ENCODE measurements around the gene BST1.

Gene BST1

GRCh38 chr4:15704129-15704528 is 1.3 kb downstream of the BST1 start:
- H3K27ac ChIP-seq (ENCODE audit: insufficient read depth in 1 of 2, low read depth in 1 of 2, low read length in 2 of 2, poor library complexity in 1 of 2, severe bottlenecking in 2 of 2) = no peak overlapping the region
- POLR2A ChIA-PET = interaction anchor here (0.7 kb wide), 1 partner anchor 95 kb away, joined by 3 read pairs; no protein-coding TSS in a partner anchor
- H3K4me3 ChIP-seq (ENCODE audit: control insufficient read depth in 1 of 7, extremely low read depth in 1 of 7, insufficient read depth in 4 of 7, low read depth in 2 of 7, low read length in 6 of 7) = no peak overlapping the region
- no peaks in the 10 kb centered on the region for H3K27me3 ChIP-seq (replicated peaks in 2 of 5; ENCODE audit: control insufficient read depth in 4 of 5, insufficient read depth in 5 of 5, low read length in 4 of 5)
- peaks cover 0 to 4% (median 0%) of the 10 kb centered on the region in 5 experiments for H3K9me3 ChIP-seq (ENCODE audit: control extremely low read depth in 1 of 5, control insufficient read depth in 4 of 5, insufficient read depth in 2 of 5, low read depth in 1 of 5, low read length in 4 of 5)
- CTCF ChIA-PET = no interaction called here
- peak; percentile 21 to 64 (median 42) for DNase-seq
- H3K36me3 ChIP-seq (ENCODE audit: control insufficient read depth in 4 of 4, insufficient read depth in 4 of 4, low read length in 3 of 4) = peaks cover 0 to 2% (median under 1%) of the 10 kb centered on the region in 4 experiments
- peaks cover 7 to 10% (median 10%) of the 10 kb centered on the region in 4 experiments for H3K4me1 ChIP-seq (ENCODE audit: control extremely low read depth in 1 of 4, control insufficient read depth in 4 of 4, insufficient read depth in 4 of 4, low read length in 3 of 4)

- H3K4me3 ChIP-seq (ENCODE audit: control insufficient read depth in 1 of 7, extremely low read depth in 1 of 7, insufficient read depth in 4 of 7, low read depth in 2 of 7, low read length in 6 of 7) = no peak overlapping the region
- H3K27me3 ChIP-seq (replicated peaks in 2 of 5; ENCODE audit: control insufficient read depth in 4 of 5, insufficient read depth in 5 of 5, low read length in 4 of 5) = no peaks in the 10 kb centered on the region
- ChIA-PET POLR2A (no interaction called here), CTCF (no interaction called here)
- no peak for DNase-seq
- H3K9me3 ChIP-seq (ENCODE audit: control extremely low read depth in 1 of 5, control insufficient read depth in 4 of 5, insufficient read depth in 2 of 5, low read depth in 1 of 5, low read length in 4 of 5) = no peaks in the 10 kb centered on the region
- WGBS (ENCODE audit: insufficient coverage) = 60% methylated on average over 1 of the region's 3 CpGs
- H3K27ac ChIP-seq (ENCODE audit: insufficient read depth in 1 of 2, low read depth in 1 of 2, low read length in 2 of 2, poor library complexity in 1 of 2, severe bottlenecking in 2 of 2) = no peak overlapping the region
- peaks cover 7 to 9% (median 9%) of the 10 kb centered on the region in 4 experiments for H3K4me1 ChIP-seq (ENCODE audit: control extremely low read depth in 1 of 4, control insufficient read depth in 4 of 4, insufficient read depth in 4 of 4, low read length in 3 of 4)
- peaks cover 0 to 2% (median under 1%) of the 10 kb centered on the region in 4 experiments for H3K36me3 ChIP-seq (ENCODE audit: control insufficient read depth in 4 of 4, insufficient read depth in 4 of 4, low read length in 3 of 4)
These were observed 3.9 kb downstream of the BST1 start for GRCh38 chr4:15706646-15707362.

GRCh38 chr4:15707363-15707715 is 4.5 kb downstream of the BST1 start:
- no peak for DNase-seq
- Histone ChIP-seq H3K4me1 (ENCODE audit: control extremely low read depth in 1 of 4, control insufficient read depth in 4 of 4, insufficient read depth in 4 of 4, low read length in 3 of 4) (peaks cover 3 to 6% (median 4%) of the 10 kb centered on the region in 4 experiments), H3K9me3 (ENCODE audit: control extremely low read depth in 1 of 5, control insufficient read depth in 4 of 5, insufficient read depth in 2 of 5, low read depth in 1 of 5, low read length in 4 of 5) (no peaks in the 10 kb centered on the region), H3K36me3 (ENCODE audit: control insufficient read depth in 4 of 4, insufficient read depth in 4 of 4, low read length in 3 of 4) (peaks cover 0 to 2% (median under 1%) of the 10 kb centered on the region in 4 experiments), H3K27ac (ENCODE audit: insufficient read depth in 1 of 2, low read depth in 1 of 2, low read length in 2 of 2, poor library complexity in 1 of 2, severe bottlenecking in 2 of 2) (no peak overlapping the region), H3K27me3 (replicated peaks in 2 of 5; ENCODE audit: control insufficient read depth in 4 of 5, insufficient read depth in 5 of 5, low read length in 4 of 5) (no peaks in the 10 kb centered on the region), H3K4me3 (ENCODE audit: control insufficient read depth in 1 of 7, extremely low read depth in 1 of 7, insufficient read depth in 4 of 7, low read depth in 2 of 7, low read length in 6 of 7) (no peak overlapping the region)
- CTCF ChIA-PET = interaction anchor here (0.6 kb wide), 1 partner anchor 285 kb away, joined by 3 read pairs; no protein-coding TSS in a partner anchor
- POLR2A ChIA-PET = interaction anchor here (0.6 kb wide), 1 partner anchor 424 kb away, joined by 11 read pairs; no protein-coding TSS in a partner anchor
- 99% methylated on average over 5 of the region's 7 CpGs for WGBS (ENCODE audit: insufficient coverage)

- H3K36me3 ChIP-seq (ENCODE audit: control insufficient read depth in 4 of 4, insufficient read depth in 4 of 4, low read length in 3 of 4) = peaks cover 0 to 10% (median 3%) of the 10 kb centered on the region in 4 experiments
- ChIA-PET CTCF (interaction anchor here (0.6 to 1.6 kb wide), 4 partner anchors 18 to 94 kb away, joined by 3 read pairs; no protein-coding TSS in a partner anchor), POLR2A (interaction anchor here (0.7 kb wide), 1 partner anchor 9 kb away, joined by 3 read pairs; the partner anchor contains the start of gene BST1)
- no CpG with 5 or more reads among the region's 2 CpGs for WGBS (ENCODE audit: insufficient coverage)
- no peaks in the 10 kb centered on the region for H3K4me1 ChIP-seq (ENCODE audit: control extremely low read depth in 1 of 4, control insufficient read depth in 4 of 4, insufficient read depth in 4 of 4, low read length in 3 of 4)
- no peaks in the 10 kb centered on the region for H3K9me3 ChIP-seq (ENCODE audit: control extremely low read depth in 1 of 5, control insufficient read depth in 4 of 5, insufficient read depth in 2 of 5, low read depth in 1 of 5, low read length in 4 of 5)
- no peak overlapping the region for H3K4me3 ChIP-seq (ENCODE audit: control insufficient read depth in 1 of 7, extremely low read depth in 1 of 7, insufficient read depth in 4 of 7, low read depth in 2 of 7, low read length in 6 of 7)
- H3K27me3 ChIP-seq (replicated peaks in 2 of 5; ENCODE audit: control insufficient read depth in 4 of 5, insufficient read depth in 5 of 5, low read length in 4 of 5) = no peaks in the 10 kb centered on the region
- no peak for DNase-seq
- H3K27ac ChIP-seq (ENCODE audit: insufficient read depth in 1 of 2, low read depth in 1 of 2, low read length in 2 of 2, poor library complexity in 1 of 2, severe bottlenecking in 2 of 2) = no peak overlapping the region
These were observed 8.9 kb downstream of the BST1 start for GRCh38 chr4:15711762-15712161.

GRCh38 chr4:15712214-15712613 is 9.3 kb downstream of the BST1 start:
- peaks cover 0 to 10% (median 3%) of the 10 kb centered on the region in 4 experiments for H3K36me3 ChIP-seq (ENCODE audit: control insufficient read depth in 4 of 4, insufficient read depth in 4 of 4, low read length in 3 of 4)
- no peaks in the 10 kb centered on the region for H3K9me3 ChIP-seq (ENCODE audit: control extremely low read depth in 1 of 5, control insufficient read depth in 4 of 5, insufficient read depth in 2 of 5, low read depth in 1 of 5, low read length in 4 of 5)
- POLR2A ChIA-PET = interaction anchor here (0.7 kb wide), 1 partner anchor 9 kb away, joined by 3 read pairs; the partner anchor contains the start of gene BST1
- no peaks in the 10 kb centered on the region for H3K27me3 ChIP-seq (replicated peaks in 2 of 5; ENCODE audit: control insufficient read depth in 4 of 5, insufficient read depth in 5 of 5, low read length in 4 of 5)
- DNase-seq = no peak
- no peak overlapping the region for H3K27ac ChIP-seq (ENCODE audit: insufficient read depth in 1 of 2, low read depth in 1 of 2, low read length in 2 of 2, poor library complexity in 1 of 2, severe bottlenecking in 2 of 2)
- no peaks in the 10 kb centered on the region for H3K4me1 ChIP-seq (ENCODE audit: control extremely low read depth in 1 of 4, control insufficient read depth in 4 of 4, insufficient read depth in 4 of 4, low read length in 3 of 4)
- CTCF ChIA-PET = interaction anchor here (0.6 to 1.6 kb wide), 4 partner anchors 18 to 93 kb away, joined by 3 read pairs; no protein-coding TSS in a partner anchor
- WGBS (ENCODE audit: insufficient coverage) = no CpG with 5 or more reads among the region's 1 CpG
- H3K4me3 ChIP-seq (ENCODE audit: control insufficient read depth in 1 of 7, extremely low read depth in 1 of 7, insufficient read depth in 4 of 7, low read depth in 2 of 7, low read length in 6 of 7) = no peak overlapping the region

GRCh38 chr4:15714141-15714540 is 11.3 kb downstream of the BST1 start:
- no peaks in the 10 kb centered on the region for H3K27me3 ChIP-seq (replicated peaks in 2 of 5; ENCODE audit: control insufficient read depth in 4 of 5, insufficient read depth in 5 of 5, low read length in 4 of 5)
- no peak for DNase-seq
- CTCF ChIA-PET = no interaction called here
- no peak overlapping the region for H3K27ac ChIP-seq (ENCODE audit: insufficient read depth in 1 of 2, low read depth in 1 of 2, low read length in 2 of 2, poor library complexity in 1 of 2, severe bottlenecking in 2 of 2)
- peaks cover 0 to 12% (median 3%) of the 10 kb centered on the region in 4 experiments for H3K36me3 ChIP-seq (ENCODE audit: control insufficient read depth in 4 of 4, insufficient read depth in 4 of 4, low read length in 3 of 4)
- H3K4me3 ChIP-seq (ENCODE audit: control insufficient read depth in 1 of 7, extremely low read depth in 1 of 7, insufficient read depth in 4 of 7, low read depth in 2 of 7, low read length in 6 of 7) = no peak overlapping the region
- POLR2A ChIA-PET = no interaction called here
- no peaks in the 10 kb centered on the region for H3K4me1 ChIP-seq (ENCODE audit: control extremely low read depth in 1 of 4, control insufficient read depth in 4 of 4, insufficient read depth in 4 of 4, low read length in 3 of 4)
- no CpG with 5 or more reads among the region's 1 CpG for WGBS (ENCODE audit: insufficient coverage)
- no peaks in the 10 kb centered on the region for H3K9me3 ChIP-seq (ENCODE audit: control extremely low read depth in 1 of 5, control insufficient read depth in 4 of 5, insufficient read depth in 2 of 5, low read depth in 1 of 5, low read length in 4 of 5)
